KMS-11 (cell line): ENCODE data around the gene GBA3.

Source experiments
- H2AFZ ChIP-seq: fragments of 200-600 bp; sonication (generic); 2 replicates; pipeline ENCODE4 v1.6.1; 2016; ENCODE audit warnings: antibody characterized with exemption, mixed run types, low read depth
- H3K27ac ChIP-seq: fragments of 200-600 bp; sonication (generic); 2 replicates; pipeline ENCODE4 v1.6.1; 2016; ENCODE audit warnings: mild to moderate bottlenecking, mixed run types
- H3K27me3 ChIP-seq: fragments of 200-600 bp; sonication (generic); 2 replicates; pipeline ENCODE4 v1.6.1; 2017; ENCODE audit warnings: mild to moderate bottlenecking, low read depth, mixed run types, moderate library complexity; ENCODE audit not compliant: insufficient read depth
- H3K36me3 ChIP-seq: fragments of 200-600 bp; sonication (generic); 2 replicates; pipeline ENCODE4 v1.6.1; 2017; ENCODE audit warnings: mild to moderate bottlenecking, mixed run types; ENCODE audit not compliant: insufficient read depth
- H3K4me1 ChIP-seq: fragments of 200-600 bp; sonication (generic); 2 replicates; pipeline ENCODE4 v1.6.1; 2016; ENCODE audit warnings: mild to moderate bottlenecking, low read depth, mixed run types; ENCODE audit not compliant: poor library complexity, severe bottlenecking
- H3K4me2 ChIP-seq: fragments of 200-600 bp; sonication (generic); 2 replicates; pipeline ENCODE4 v1.7.0; 2016; ENCODE audit warnings: mild to moderate bottlenecking, mixed run types
- H3K4me3 ChIP-seq: fragments of 200-600 bp; sonication (generic); IDR thresholded peaks from 2 replicates; pipeline ENCODE4 v1.6.1; 2017; ENCODE audit warnings: low read depth, low read length, mixed read lengths; ENCODE audit not compliant: insufficient read depth
- H3K79me2 ChIP-seq: fragments of 200-600 bp; sonication (generic); 2 replicates; pipeline ENCODE4 v1.6.1; 2016; ENCODE audit warnings: low read depth, mixed run types; ENCODE audit not compliant: insufficient read depth
- H3K9ac ChIP-seq: fragments of 200-600 bp; sonication (generic); 2 replicates; pipeline ENCODE4 v1.6.1; 2016; ENCODE audit warnings: mild to moderate bottlenecking, mixed run types
- H4K20me1 ChIP-seq: fragments of 200-600 bp; sonication (generic); 2 replicates; pipeline ENCODE4 v1.6.1; 2016; ENCODE audit warnings: mild to moderate bottlenecking, mixed run types; ENCODE audit not compliant: insufficient read depth
- TF ChIP-seq, protein P1 (sequence below): fragments of 200-600 bp; sonication (generic); conservative IDR thresholded peaks from 2 replicates; pipeline ENCODE4 v1.6.1; 2017; ENCODE audit warnings: low read depth, mild to moderate bottlenecking, antibody characterized with exemption, low read length, moderate library complexity, mixed read lengths

GBA3 gene

DNA sequence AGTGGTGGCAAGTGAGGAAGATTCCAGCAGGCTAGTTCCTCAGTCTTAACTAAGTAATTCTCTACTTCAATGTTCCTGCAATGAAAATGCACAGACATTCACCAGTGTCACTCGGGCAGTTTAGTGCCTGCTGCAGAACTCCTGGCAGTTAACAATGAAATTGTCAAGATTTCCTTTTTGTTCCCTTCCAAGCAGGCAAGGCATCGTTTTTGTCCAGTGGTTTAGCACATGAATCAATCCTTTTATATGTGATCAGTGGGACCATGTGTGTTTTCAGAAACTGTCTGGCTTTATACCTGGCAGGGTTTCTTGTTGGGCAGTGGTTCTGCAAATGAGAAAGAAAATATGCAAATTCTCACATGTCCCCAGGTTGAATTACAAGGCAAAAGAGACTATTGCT lies 122.2 kb downstream of the GBA3 start:
- TF ChIP-seq, protein P1, sequence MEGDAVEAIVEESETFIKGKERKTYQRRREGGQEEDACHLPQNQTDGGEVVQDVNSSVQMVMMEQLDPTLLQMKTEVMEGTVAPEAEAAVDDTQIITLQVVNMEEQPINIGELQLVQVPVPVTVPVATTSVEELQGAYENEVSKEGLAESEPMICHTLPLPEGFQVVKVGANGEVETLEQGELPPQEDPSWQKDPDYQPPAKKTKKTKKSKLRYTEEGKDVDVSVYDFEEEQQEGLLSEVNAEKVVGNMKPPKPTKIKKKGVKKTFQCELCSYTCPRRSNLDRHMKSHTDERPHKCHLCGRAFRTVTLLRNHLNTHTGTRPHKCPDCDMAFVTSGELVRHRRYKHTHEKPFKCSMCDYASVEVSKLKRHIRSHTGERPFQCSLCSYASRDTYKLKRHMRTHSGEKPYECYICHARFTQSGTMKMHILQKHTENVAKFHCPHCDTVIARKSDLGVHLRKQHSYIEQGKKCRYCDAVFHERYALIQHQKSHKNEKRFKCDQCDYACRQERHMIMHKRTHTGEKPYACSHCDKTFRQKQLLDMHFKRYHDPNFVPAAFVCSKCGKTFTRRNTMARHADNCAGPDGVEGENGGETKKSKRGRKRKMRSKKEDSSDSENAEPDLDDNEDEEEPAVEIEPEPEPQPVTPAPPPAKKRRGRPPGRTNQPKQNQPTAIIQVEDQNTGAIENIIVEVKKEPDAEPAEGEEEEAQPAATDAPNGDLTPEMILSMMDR, result no peak
- Histone ChIP-seq H3K27ac (no peak overlapping the region), H3K4me3 (no peak overlapping the region), H3K9ac (no peak overlapping the region), H3K36me3 (no peaks in the 10 kb centered on the region), H3K79me2 (no peaks in the 10 kb centered on the region), H2AFZ (no peak overlapping the region), H4K20me1 (no peaks in the 10 kb centered on the region), H3K4me2 (no peak overlapping the region), H3K27me3 (no peaks in the 10 kb centered on the region), H3K4me1 (no peaks in the 10 kb centered on the region)

DNA sequence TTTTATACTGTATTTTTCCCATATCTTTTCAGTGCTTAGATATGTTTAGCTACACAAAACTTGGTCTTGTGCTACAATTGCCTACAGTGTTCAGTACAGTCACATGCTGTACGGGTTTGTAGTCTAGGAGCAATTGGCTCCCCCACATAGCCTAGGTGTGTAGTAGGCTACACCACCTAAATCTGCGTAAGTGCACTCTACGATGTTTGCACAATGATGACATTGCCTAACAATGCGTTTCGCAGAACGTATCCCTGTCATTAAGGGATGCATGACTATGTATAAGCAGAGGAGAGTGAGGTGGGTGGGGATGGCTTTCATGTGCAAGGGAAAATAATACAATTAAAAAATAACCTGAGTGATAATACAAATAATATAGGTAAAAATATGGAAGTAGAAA lies 131.4 kb downstream of the GBA3 start:
- TF ChIP-seq, protein P1, result no peak
- Histone ChIP-seq H3K4me3 (no peak overlapping the region), H3K4me1 (no peaks in the 10 kb centered on the region), H2AFZ (no peak overlapping the region), H3K27me3 (no peaks in the 10 kb centered on the region), H3K27ac (no peak overlapping the region), H3K9ac (no peak overlapping the region), H3K36me3 (no peaks in the 10 kb centered on the region), H3K4me2 (no peak overlapping the region), H3K79me2 (no peaks in the 10 kb centered on the region), H4K20me1 (no peaks in the 10 kb centered on the region)

DNA sequence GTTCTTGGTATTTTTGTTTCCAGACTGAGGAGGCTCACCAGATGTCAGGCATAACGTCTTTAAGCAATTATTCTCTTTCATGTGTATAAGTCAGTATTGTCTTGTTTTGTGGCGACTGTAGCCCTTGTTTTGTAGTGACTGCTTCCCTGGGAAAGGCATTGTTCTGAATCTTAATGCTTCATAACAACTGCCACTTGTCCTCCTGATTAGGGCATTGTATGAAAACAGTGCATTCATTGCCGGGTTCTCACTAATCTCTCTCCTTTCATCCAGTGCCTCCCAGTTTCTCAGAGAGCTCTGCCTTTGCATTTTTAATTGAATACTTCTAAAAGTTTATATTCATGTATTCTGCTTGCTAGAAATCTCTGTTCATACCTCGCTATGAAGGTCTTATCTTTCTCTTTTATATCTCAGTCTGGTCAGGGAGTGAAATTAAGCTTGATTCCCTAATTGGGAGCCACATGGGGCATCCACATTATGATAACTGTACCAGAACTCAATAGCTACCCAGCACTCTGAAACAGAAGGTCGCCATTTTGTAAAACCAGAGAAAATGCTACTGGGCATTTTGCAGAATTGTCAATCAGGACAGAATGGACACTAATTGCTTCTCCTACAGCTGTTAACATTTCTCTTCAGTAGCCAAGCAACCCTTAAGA lies 149.8 kb downstream of the GBA3 start:
- Histone ChIP-seq H4K20me1 (no peaks in the 10 kb centered on the region), H3K4me2 (no peak overlapping the region)
- TF ChIP-seq, protein P1, result no peak

DNA sequence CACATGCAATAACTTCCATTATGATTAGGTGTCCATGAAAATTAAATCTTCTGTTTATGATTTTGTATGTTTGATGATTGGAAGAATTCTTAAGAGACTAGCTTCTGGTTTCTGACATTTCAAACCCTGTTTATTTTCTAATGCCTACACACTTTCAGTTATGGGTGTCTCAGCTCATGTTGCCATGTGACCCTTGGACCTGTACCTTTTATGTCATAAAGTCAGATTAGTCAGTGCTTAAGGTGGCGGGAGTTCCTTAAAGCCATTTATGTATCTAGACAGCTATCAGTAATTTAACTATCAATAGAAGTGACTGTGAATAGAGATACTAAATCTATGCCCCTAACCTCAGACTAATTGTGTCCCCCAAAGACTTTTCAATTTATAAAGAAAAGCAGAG lies 155.6 kb downstream of the GBA3 start:
- H3K27ac ChIP-seq, result no peak overlapping the region
- H3K9ac ChIP-seq, result no peak overlapping the region
- H3K4me2 ChIP-seq, result no peak overlapping the region
- no peaks in the 10 kb centered on the region for H3K36me3 ChIP-seq
- no peaks in the 10 kb centered on the region for H4K20me1 ChIP-seq
- TF ChIP-seq, protein P1, result no peak
- H3K27me3 ChIP-seq, result no peaks in the 10 kb centered on the region
- no peak overlapping the region for H2AFZ ChIP-seq
- no peak overlapping the region for H3K4me3 ChIP-seq
- peaks cover 54% of the 10 kb centered on the region for H3K4me1 ChIP-seq
- no peaks in the 10 kb centered on the region for H3K79me2 ChIP-seq

More for the DNA sequence above, 149.8 kb downstream of the GBA3 start:
- Histone ChIP-seq H3K4me3 (no peak overlapping the region), H3K79me2 (no peaks in the 10 kb centered on the region), H2AFZ (no peak overlapping the region), H3K9ac (no peak overlapping the region), H3K27ac (no peak overlapping the region), H3K27me3 (no peaks in the 10 kb centered on the region), H3K36me3 (no peaks in the 10 kb centered on the region), H3K4me1 (peaks cover 15% of the 10 kb centered on the region)
